NCI-H446 (cell line): ENCODE results near the gene PARD3B.
A peak's percentile ranks its signal among the peaks of the same experiment; 100 is the strongest.

Experiments used
- DNase-seq, 2 experiments: peaks; one replicate each; lab custom pipeline; 2025; lab: John Stamatoyannopoulos, UW

PARD3B gene

GRCh38 chr2:204655101-204655500, 109.8 kb downstream of the PARD3B start:
- DNase-seq: no peak

GRCh38 chr2:204655626-204656025, 110.4 kb downstream of the PARD3B start:
- no peak for DNase-seq

GRCh38 chr2:204657024-204657423, 111.7 kb downstream of the PARD3B start:
- no peak for DNase-seq

- no peak for DNase-seq
Measured at GRCh38 chr2:204662956-204663355, 117.7 kb downstream of the PARD3B start.

- no peak for DNase-seq
Measured at GRCh38 chr2:204663816-204664425, 118.6 kb downstream of the PARD3B start.

GRCh38 chr2:204664708-204665121, 119.4 kb downstream of the PARD3B start:
- DNase-seq: no peak

GRCh38 chr2:204665207-204665606, 119.9 kb downstream of the PARD3B start:
- no peak for DNase-seq

GRCh38 chr2:204665771-204666170, 120.5 kb downstream of the PARD3B start:
- no peak for DNase-seq

GRCh38 chr2:204667990-204668389, 122.7 kb downstream of the PARD3B start:
- no peak for DNase-seq

GRCh38 chr2:204669382-204669781, 124.1 kb downstream of the PARD3B start:
- DNase-seq: no peak

- DNase-seq: no peak
Measured at GRCh38 chr2:204670124-204670523, 124.8 kb downstream of the PARD3B start.

- no peak for DNase-seq
Measured at GRCh38 chr2:204670756-204671155, 125.5 kb downstream of the PARD3B start.

GRCh38 chr2:204672772-204673171, 127.5 kb downstream of the PARD3B start:
- DNase-seq: no peak

- no peak for DNase-seq
Measured at GRCh38 chr2:204673877-204674276, 128.6 kb downstream of the PARD3B start.

GRCh38 chr2:204678031-204678430, 132.8 kb downstream of the PARD3B start:
- DNase-seq: no peak

- no peak for DNase-seq
Measured at GRCh38 chr2:204680576-204680975, 135.3 kb downstream of the PARD3B start.

GRCh38 chr2:204681412-204681811, 136.1 kb downstream of the PARD3B start:
- DNase-seq: no peak

- no peak for DNase-seq
Measured at GRCh38 chr2:204683384-204683783, 138.1 kb downstream of the PARD3B start.

- no peak for DNase-seq
Measured at GRCh38 chr2:204686406-204686805, 141.1 kb downstream of the PARD3B start.

- DNase-seq: no peak
Measured at GRCh38 chr2:204687776-204688175, 142.5 kb downstream of the PARD3B start.

- DNase-seq: peak; percentile 25 to 75
Measured at GRCh38 chr2:204691911-204692510, 146.7 kb downstream of the PARD3B start.

- DNase-seq: no peak
Measured at GRCh38 chr2:204692790-204693189, 147.5 kb downstream of the PARD3B start.

- peak in 1 of 2 experiments; percentile 2 for DNase-seq
Measured at GRCh38 chr2:204693262-204693661, 148.0 kb downstream of the PARD3B start.

- no peak for DNase-seq
Measured at GRCh38 chr2:204695506-204695905, 150.2 kb downstream of the PARD3B start.
